ENCODE results near the gene MAPK11.

DNA sequence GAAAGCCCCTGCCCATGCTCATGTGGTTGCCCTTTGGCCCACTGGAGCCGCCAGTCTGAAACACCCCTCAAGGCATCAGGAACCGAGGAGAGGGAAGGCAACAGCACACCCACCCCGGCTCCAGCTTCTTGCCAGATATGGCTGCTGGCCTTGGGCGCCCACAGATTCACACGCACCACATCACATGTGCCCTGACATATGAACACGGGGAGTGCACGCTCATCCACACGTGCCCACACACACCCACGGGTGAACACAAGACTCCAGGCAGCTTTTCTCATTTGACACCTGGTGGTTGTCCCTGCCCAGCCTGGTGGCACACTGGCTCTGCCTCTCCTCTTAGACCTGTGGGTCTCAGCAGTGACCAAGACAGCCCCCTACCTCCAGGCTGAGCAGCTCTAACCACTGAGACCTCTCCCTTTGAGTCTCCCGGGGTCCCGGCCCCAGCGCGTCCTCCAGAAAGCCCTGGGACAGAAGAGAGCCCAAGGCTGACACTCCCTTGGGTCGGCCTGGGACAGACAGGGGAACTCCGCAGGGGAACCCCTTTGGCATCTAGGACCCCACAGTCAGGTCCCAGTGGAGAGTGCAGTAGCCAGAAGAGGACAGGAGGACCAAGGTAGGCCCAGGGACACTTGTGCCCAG lies 6.0 kb downstream of the MAPK11 start:
- TF ChIP-seq, protein P1, sequence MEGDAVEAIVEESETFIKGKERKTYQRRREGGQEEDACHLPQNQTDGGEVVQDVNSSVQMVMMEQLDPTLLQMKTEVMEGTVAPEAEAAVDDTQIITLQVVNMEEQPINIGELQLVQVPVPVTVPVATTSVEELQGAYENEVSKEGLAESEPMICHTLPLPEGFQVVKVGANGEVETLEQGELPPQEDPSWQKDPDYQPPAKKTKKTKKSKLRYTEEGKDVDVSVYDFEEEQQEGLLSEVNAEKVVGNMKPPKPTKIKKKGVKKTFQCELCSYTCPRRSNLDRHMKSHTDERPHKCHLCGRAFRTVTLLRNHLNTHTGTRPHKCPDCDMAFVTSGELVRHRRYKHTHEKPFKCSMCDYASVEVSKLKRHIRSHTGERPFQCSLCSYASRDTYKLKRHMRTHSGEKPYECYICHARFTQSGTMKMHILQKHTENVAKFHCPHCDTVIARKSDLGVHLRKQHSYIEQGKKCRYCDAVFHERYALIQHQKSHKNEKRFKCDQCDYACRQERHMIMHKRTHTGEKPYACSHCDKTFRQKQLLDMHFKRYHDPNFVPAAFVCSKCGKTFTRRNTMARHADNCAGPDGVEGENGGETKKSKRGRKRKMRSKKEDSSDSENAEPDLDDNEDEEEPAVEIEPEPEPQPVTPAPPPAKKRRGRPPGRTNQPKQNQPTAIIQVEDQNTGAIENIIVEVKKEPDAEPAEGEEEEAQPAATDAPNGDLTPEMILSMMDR (conservative IDR thresholded peaks at IDR 0.05), result no peak
- TF ChIP-seq ZFX (IDR thresholded peaks at IDR 0.05), result no peak
